GM06990 (cell line): ENCODE results near the gene BUB1B.
A peak's percentile ranks its signal among the peaks of the same experiment; 100 is the strongest.

Experiments
- DNase-seq: peaks from one replicate; pipeline ENCODE4 v3.0.0-alpha.2; 2011; ENCODE audit not compliant: insufficient read length; ENCODE audit errors: extremely low read depth
- H3K27me3 ChIP-seq: replicated peaks from 2 replicates; pipeline ENCODE4 v1.6.0; 2011; ENCODE audit warnings: low read length; ENCODE audit not compliant: control insufficient read depth, insufficient read depth
- H3K36me3 ChIP-seq: 2 replicates; pipeline ENCODE4 v1.5.1; 2011; ENCODE audit warnings: low read length; ENCODE audit not compliant: control insufficient read depth, insufficient read depth
- H3K4me3 ChIP-seq: replicated peaks from 2 replicates; pipeline ENCODE4 v1.5.1; 2011; ENCODE audit warnings: low read depth, mild to moderate bottlenecking, control low read depth, low read length
- TF ChIP-seq, protein P1 (sequence below): IDR thresholded peaks from 2 replicates; pipeline ENCODE4 v1.5.1; 2011; ENCODE audit warnings: low read length, control low read depth, mild to moderate bottlenecking, inconsistent platforms; ENCODE audit not compliant: insufficient read depth, poor library complexity, severe bottlenecking

Gene BUB1B

DNA sequence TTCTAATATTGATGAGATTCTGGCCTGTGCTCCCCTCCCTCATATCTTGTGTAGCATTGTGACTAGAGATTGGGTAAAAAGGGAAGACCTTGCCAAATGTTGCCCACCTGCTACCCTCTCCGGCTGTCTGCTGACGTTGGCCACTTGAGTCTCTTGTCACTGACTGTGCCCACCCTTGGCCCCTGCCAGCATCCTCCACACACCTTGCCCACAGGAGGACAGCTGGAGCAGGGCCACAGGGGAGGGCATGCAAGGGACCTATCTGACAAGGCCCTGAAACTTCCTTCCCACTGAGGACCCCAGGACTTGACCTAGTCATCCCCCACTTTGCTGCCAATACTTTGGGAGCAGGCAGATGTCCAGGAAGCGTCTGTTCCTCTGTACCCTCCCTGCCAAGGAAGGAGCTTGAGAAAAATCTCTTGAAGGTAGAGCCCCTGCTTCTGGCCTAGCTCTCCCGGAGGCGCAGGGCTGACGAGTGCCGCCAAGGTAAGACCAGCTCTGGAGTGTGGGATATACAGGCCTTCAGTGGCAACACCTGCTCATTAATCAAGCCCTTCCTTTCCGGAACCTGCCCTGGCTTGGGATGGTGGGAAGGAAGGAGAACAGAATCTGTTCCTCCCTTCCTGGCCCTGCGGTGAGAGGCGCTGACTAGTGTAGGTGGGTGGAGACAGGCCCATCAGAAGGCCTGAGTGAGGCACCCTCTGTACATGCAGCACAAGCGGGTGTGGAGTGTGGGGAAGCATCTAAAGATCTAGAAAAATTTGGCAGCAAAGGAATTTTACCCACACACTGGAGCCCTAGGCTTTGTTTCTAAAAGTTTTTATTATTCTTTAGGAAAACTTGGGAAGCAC is 73.1 kb downstream of the BUB1B start:
- TF ChIP-seq, protein P1, sequence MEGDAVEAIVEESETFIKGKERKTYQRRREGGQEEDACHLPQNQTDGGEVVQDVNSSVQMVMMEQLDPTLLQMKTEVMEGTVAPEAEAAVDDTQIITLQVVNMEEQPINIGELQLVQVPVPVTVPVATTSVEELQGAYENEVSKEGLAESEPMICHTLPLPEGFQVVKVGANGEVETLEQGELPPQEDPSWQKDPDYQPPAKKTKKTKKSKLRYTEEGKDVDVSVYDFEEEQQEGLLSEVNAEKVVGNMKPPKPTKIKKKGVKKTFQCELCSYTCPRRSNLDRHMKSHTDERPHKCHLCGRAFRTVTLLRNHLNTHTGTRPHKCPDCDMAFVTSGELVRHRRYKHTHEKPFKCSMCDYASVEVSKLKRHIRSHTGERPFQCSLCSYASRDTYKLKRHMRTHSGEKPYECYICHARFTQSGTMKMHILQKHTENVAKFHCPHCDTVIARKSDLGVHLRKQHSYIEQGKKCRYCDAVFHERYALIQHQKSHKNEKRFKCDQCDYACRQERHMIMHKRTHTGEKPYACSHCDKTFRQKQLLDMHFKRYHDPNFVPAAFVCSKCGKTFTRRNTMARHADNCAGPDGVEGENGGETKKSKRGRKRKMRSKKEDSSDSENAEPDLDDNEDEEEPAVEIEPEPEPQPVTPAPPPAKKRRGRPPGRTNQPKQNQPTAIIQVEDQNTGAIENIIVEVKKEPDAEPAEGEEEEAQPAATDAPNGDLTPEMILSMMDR, result no peak
- no peak for DNase-seq
- H3K4me3 ChIP-seq, result no peak overlapping the region
- H3K27me3 ChIP-seq, result no peaks in the 10 kb centered on the region
- H3K36me3 ChIP-seq, result peaks cover 8% of the 10 kb centered on the region

DNA sequence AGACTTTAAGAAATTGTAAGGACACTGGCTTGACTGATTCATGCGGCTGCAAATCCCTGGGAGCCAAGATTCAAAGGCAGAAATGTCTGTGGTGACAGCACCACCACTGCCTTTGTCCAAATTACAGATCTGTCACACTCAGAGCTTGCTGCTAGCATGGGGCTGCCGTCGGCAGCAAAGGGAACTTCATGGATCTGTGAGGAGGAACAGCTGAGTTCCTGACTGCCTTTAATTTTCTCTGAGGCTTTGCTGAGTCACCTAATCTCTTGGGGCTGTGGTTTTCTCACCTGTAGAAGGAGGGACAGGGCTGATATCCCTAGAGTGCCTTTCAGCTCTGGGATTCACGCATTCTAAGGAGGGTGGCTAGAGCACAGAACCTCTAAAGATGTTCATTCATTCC is 73.9 kb downstream of the BUB1B start:
- TF ChIP-seq, protein P1, result no peak
- no peak overlapping the region for H3K4me3 ChIP-seq
- H3K27me3 ChIP-seq, result no peaks in the 10 kb centered on the region
- no peak for DNase-seq
- peaks cover 4% of the 10 kb centered on the region for H3K36me3 ChIP-seq

DNA sequence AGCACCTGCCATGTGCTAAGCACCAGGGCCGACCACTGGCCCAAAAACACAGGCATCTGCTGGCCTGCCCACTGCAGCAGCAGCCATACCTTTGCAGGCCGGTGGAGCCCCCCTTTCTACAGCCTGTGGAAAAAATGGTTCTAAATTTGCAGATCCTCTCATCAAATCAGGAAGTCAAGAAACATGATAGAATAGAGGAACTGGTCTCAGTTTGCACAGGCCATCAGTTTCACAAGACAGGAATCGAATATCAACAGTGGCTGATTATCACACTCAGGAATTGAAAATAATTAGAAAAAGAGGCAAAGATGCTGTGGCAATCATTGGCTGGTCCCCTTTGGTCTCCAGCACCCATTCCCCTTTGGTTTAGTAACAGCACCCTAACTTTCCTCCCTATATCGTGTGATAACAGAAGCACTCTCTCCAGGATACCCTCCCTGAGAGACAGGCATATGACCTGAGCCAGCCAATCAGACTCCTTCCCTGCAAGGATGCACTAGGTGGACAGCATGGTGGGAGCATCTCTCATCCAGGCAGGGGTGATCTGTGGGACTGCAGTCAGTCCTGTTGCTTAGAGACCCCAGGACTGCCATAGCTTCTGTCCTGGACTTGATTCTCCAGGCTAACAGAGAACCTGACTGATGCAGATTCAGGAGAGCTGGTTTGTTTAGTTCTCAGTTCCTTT is 74.5 kb downstream of the BUB1B start:
- Histone ChIP-seq H3K36me3 (peaks cover 4% of the 10 kb centered on the region), H3K4me3 (no peak overlapping the region), H3K27me3 (no peaks in the 10 kb centered on the region)
- DNase-seq, result no peak
- TF ChIP-seq, protein P1, result no peak

DNA sequence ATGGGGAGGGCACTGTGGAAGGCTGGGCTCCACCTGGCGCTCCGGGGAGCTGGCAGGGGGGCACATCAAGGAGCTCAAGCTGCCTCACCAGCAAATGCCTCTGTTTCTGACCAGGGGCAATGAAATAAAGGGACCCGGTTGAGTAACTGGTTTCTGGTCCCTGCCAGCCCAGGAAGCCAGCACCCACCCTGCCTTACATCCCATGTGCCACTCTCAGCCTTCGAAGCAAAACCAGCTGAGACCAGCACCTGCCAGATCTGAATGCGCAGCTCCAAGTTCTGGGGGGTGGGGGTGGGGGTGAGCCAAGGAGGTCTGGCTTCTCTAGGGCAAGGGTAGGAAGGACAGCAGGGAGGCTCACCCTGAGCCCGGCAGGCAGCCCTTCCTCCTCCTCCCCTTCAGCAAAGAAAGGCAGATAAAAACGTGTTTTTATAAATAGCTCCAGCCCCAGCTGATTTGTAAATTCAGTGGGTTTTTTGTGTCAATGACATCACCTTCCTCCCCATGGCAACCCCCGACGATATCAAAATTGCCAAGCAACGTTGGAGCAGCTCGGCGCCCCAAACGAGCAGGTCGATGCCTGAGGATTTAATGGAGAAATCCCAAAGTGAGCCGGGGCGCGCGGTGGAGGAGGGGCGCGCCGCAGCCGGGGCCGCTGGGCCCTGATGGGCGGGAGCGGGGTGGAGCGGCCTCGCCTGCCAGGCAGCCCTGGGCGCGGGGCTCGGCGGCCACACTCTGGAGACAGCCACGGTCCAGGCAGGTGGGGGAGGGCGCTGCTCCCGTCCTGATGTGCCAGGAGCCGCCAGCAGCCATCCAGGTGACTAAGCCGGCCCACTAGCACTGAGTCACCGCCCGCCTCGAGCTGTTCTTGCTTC is 77.9 kb downstream of the BUB1B start, which contains the start of gene PAK6:
PAK6 (plus strand) TSS at position 532 of the 872 bp plus-strand sequence. CDS start 25,723 bp downstream, outside the sequence.
- Histone ChIP-seq H3K27me3 (no peaks in the 10 kb centered on the region), H3K4me3 (peak within 1 kb of the TSS; percentile 28; the same call in 1 of the 2 replicates), H3K36me3 (no peaks in the 10 kb centered on the region)
- DNase-seq, result no peak
- TF ChIP-seq, protein P1, result no peak

DNA sequence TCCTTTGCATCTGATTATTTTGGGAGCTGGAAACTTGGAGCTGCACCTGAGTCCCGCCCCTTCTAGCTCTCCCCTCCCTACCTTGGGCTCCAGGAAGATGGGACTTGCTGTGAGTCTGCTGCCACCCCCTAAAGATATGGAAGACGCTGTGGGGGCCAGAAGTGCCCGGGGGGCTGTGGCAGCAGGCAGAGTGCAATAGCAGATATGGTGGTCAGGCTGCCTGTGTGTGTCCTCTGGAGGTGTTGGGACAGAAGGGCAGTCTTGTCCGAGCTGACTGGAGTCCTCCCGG is 78.5 kb downstream of the BUB1B start:
- TF ChIP-seq, protein P1, result no peak
- no peak for DNase-seq
- Histone ChIP-seq H3K27me3 (no peaks in the 10 kb centered on the region), H3K36me3 (no peaks in the 10 kb centered on the region), H3K4me3 (peak overlapping the region; percentile 28; the same call in 1 of the 2 replicates)
